ENCODE results near the gene DNAJC10.

- no peak for TF ChIP-seq GATA3 (IDR thresholded peaks at IDR 0.05; ENCODE audit: low read depth, low read length)
- no peak for TF ChIP-seq GATA2 (IDR thresholded peaks at IDR 0.05; ENCODE audit: low read depth, low read length)
Observed at GRCh38 chr2:182682210-182682609, 33.8 kb upstream of the DNAJC10 start.

Data from SH-SY5Y (cell line).